H9 (cell line): ENCODE results near the gene FAM53C. TPM values are rescaled to one million over a fixed set of nuclear protein-coding genes. Genes with fewer than 3 reads are reported as not detected.
A peak's percentile ranks its signal among the peaks of the same experiment; 100 is the strongest.

Experiments used
- DNase-seq: peaks from one replicate; pipeline ENCODE4 v3.0.0-alpha.2; 2017
- H2AFZ ChIP-seq: one replicate; pipeline ENCODE4 v1.6.1; 2013; ENCODE audit warnings: mild to moderate bottlenecking, low read length, control low read depth, moderate library complexity
- H2AK5ac ChIP-seq: 2 replicates; pipeline ENCODE4 v1.6.1; 2013; ENCODE audit warnings: low read length, control low read depth, mixed read lengths; ENCODE audit not compliant: insufficient read length
- H2BK120ac ChIP-seq: one replicate; pipeline ENCODE4 v1.6.1; 2013; ENCODE audit warnings: low read depth, mild to moderate bottlenecking, low read length, control low read depth, inconsistent platforms; ENCODE audit not compliant: poor library complexity, severe bottlenecking
- H2BK12ac ChIP-seq: 2 replicates; pipeline ENCODE4 v1.6.1; 2013; ENCODE audit warnings: low read length, control low read depth, mixed read lengths, low read depth; ENCODE audit not compliant: insufficient read length
- H2BK15ac ChIP-seq: 2 replicates; pipeline ENCODE4 v1.6.1; 2013; ENCODE audit warnings: low read depth, low read length, control low read depth
- H2BK20ac ChIP-seq: one replicate; pipeline ENCODE4 v1.6.1; 2013; ENCODE audit warnings: low read depth, mild to moderate bottlenecking, low read length, control low read depth, inconsistent platforms; ENCODE audit not compliant: poor library complexity, severe bottlenecking
- H2BK5ac ChIP-seq: 2 replicates; pipeline ENCODE4 v1.6.1; 2013; ENCODE audit warnings: low read length, control low read depth, mixed read lengths; ENCODE audit not compliant: insufficient read length
- H3K14ac ChIP-seq: 2 replicates; pipeline ENCODE4 v1.6.1; 2013; ENCODE audit warnings: low read length, control low read depth; ENCODE audit not compliant: insufficient read depth
- H3K18ac ChIP-seq: 2 replicates; pipeline ENCODE4 v1.6.1; 2013; ENCODE audit warnings: low read depth, mild to moderate bottlenecking, mixed read lengths, low read length, control low read depth; ENCODE audit not compliant: insufficient read length
- H3K23ac ChIP-seq: 2 replicates; pipeline ENCODE4 v1.6.1; 2013; ENCODE audit warnings: low read length, control low read depth, mixed read lengths, low read depth; ENCODE audit not compliant: insufficient read length
- H3K23me2 ChIP-seq: 2 replicates; pipeline ENCODE4 v1.6.1; 2013; ENCODE audit warnings: low read depth, mild to moderate bottlenecking, mixed read lengths, low read length, control low read depth; ENCODE audit not compliant: insufficient read length, poor library complexity, severe bottlenecking
- H3K27ac ChIP-seq: 2 replicates; pipeline ENCODE4 v1.5.1; 2013; ENCODE audit warnings: low read length, control low read depth, mixed read lengths, low read depth; ENCODE audit not compliant: insufficient read length
- H3K27me3 ChIP-seq: 2 replicates; pipeline ENCODE4 v1.6.1; 2013; ENCODE audit warnings: low read length, control low read depth, inconsistent platforms; ENCODE audit not compliant: insufficient read depth
- H3K4ac ChIP-seq: 2 replicates; pipeline ENCODE4 v1.6.1; 2013; ENCODE audit warnings: low read depth, mild to moderate bottlenecking, control low read depth, inconsistent platforms, low read length, moderate library complexity
- H3K4me1 ChIP-seq: 2 replicates; pipeline ENCODE4 v1.6.1; 2013; ENCODE audit warnings: low read length, control low read depth, inconsistent platforms; ENCODE audit not compliant: insufficient read depth
- H3K4me2 ChIP-seq: 2 replicates; pipeline ENCODE4 v1.6.1; 2013; ENCODE audit warnings: low read length, control low read depth, mixed read lengths; ENCODE audit not compliant: insufficient read length, insufficient read depth
- H3K56ac ChIP-seq: 2 replicates; pipeline ENCODE4 v1.6.1; 2013; ENCODE audit warnings: low read depth, mild to moderate bottlenecking, mixed read lengths, low read length, control low read depth; ENCODE audit not compliant: insufficient read length
- H3K79me1 ChIP-seq: 2 replicates; pipeline ENCODE4 v1.6.1; 2013; ENCODE audit warnings: low read depth, mild to moderate bottlenecking, moderate library complexity, low read length, control low read depth, inconsistent platforms; ENCODE audit not compliant: insufficient read depth, poor library complexity, severe bottlenecking
- H3K79me2 ChIP-seq: 2 replicates; pipeline ENCODE4 v1.6.1; 2013; ENCODE audit warnings: low read length, control low read depth, inconsistent platforms; ENCODE audit not compliant: insufficient read depth
- H3K9ac ChIP-seq: 2 replicates; pipeline ENCODE4 v1.6.1; 2013; ENCODE audit warnings: low read length, control low read depth, mixed read lengths; ENCODE audit not compliant: insufficient read length; ENCODE audit errors: extremely low read depth
- H3K9me3 ChIP-seq: one replicate; pipeline ENCODE4 v1.6.1; 2013; ENCODE audit warnings: low read depth, low read length, inconsistent platforms; ENCODE audit not compliant: control insufficient read depth
- H3T11ph ChIP-seq: one replicate; pipeline ENCODE4 v1.6.1; 2013; ENCODE audit warnings: mild to moderate bottlenecking, low read length, control low read depth, inconsistent platforms
- H4K20me1 ChIP-seq: one replicate; pipeline ENCODE4 v1.6.1; 2013; ENCODE audit not compliant: control insufficient read depth, insufficient read length, insufficient read depth
- H4K5ac ChIP-seq: 2 replicates; pipeline ENCODE4 v1.6.1; 2013; ENCODE audit warnings: low read depth, mild to moderate bottlenecking, mixed read lengths, low read length, control low read depth; ENCODE audit not compliant: insufficient read length
- H4K8ac ChIP-seq: replicated peaks from 2 replicates; pipeline ENCODE4 v1.6.1; 2013; ENCODE audit warnings: low read length, control low read depth, mixed read lengths, low read depth; ENCODE audit not compliant: insufficient read length
- H4K91ac ChIP-seq: 2 replicates; pipeline ENCODE4 v1.6.1; 2013; ENCODE audit warnings: low read depth, mild to moderate bottlenecking, moderate library complexity, mixed read lengths, low read length, control low read depth; ENCODE audit not compliant: insufficient read length
- H3K27ac Mint-ChIP-seq, 3 experiments: 2 replicates in 2 of 3; 3 replicates in 1 of 3; pipeline ENCODE4 v1.8.0; 2020 to 2021; ENCODE audit warnings: mixed read lengths in 3 of 3, mild to moderate bottlenecking in 1 of 3, moderate library complexity in 1 of 3
- H3K27me3 Mint-ChIP-seq: 2 replicates; pipeline ENCODE4 v1.8.0; 2021; ENCODE audit warnings: low read depth, mild to moderate bottlenecking, moderate library complexity, mixed read lengths
- H3K36me3 Mint-ChIP-seq, 3 experiments: 2 replicates in 2 of 3; 3 replicates in 1 of 3; pipeline ENCODE4 v1.8.0; 2020 to 2021; ENCODE audit warnings: low read depth in 3 of 3, mixed read lengths in 3 of 3; ENCODE audit not compliant: insufficient read depth in 1 of 3
- H3K4me1 Mint-ChIP-seq, 2 experiments: 2 replicates each; pipeline ENCODE4 v1.8.0; 2020; ENCODE audit warnings: mixed read lengths in 2 of 2
- H3K4me3 Mint-ChIP-seq, 2 experiments: 2 replicates in 1 of 2; 3 replicates in 1 of 2; pipeline ENCODE4 v1.8.0; 2020 to 2021; ENCODE audit warnings: mild to moderate bottlenecking in 2 of 2, mixed read lengths in 2 of 2, moderate library complexity in 1 of 2
- H3K9me3 Mint-ChIP-seq, 2 experiments: 2 replicates in 1 of 2; 3 replicates in 1 of 2; pipeline ENCODE4 v1.8.0; 2020; ENCODE audit warnings: mild to moderate bottlenecking in 2 of 2, mixed read lengths in 2 of 2, moderate library complexity in 1 of 2
- CTCF ChIP-seq: fragments of 200-600 bp; sonication (generic); conservative IDR thresholded peaks from 3 replicates; pipeline ENCODE4 v1.8.0; 2021; ENCODE audit warnings: antibody characterized with exemption, mild to moderate bottlenecking
- WGBS: extraction: QIAGEN DNeasy Blood & Tissue Kit; methylation state at CpG from one replicate; pipeline ENCODE4 v1.1.7; 2013; ENCODE audit warnings: missing lambda C conversion rate, low lambda C conversion rate, mixed read lengths; ENCODE audit not compliant: insufficient read length; ENCODE audit errors: extremely low coverage; 5-methylcytosine and 5-hydroxymethylcytosine counted together
- total RNA-seq: library from RNA; stranded (reverse); gene quantifications from 2 replicates; pipeline ENCODE4 v1.2.1, GENCODE V29; 2021

FAM53C gene
- total RNA-seq, 1 experiment from 2014 or later = 59.6 TPM

- no peak overlapping the region for H3K56ac ChIP-seq
- Mint-ChIP-seq H3K4me1 (no peaks in the 10 kb centered on the region), H3K9me3 (no peaks in the 10 kb centered on the region), H3K27ac (peak overlapping the region in 1 of 3 experiments; percentile 71; a peak in 1 of 7 replicates), H3K27me3 (no peaks in the 10 kb centered on the region), H3K4me3 (no peak overlapping the region), H3K36me3 (peaks cover 13 to 39% (median 30%) of the 10 kb centered on the region in 3 experiments; a peak in 6 of 7 replicates)
- no peak overlapping the region for H4K8ac ChIP-seq
- H3K23ac ChIP-seq = no peak overlapping the region
- H4K91ac ChIP-seq = no peak overlapping the region
- H2BK120ac ChIP-seq = no peak overlapping the region
- DNase-seq = no peak
- H4K20me1 ChIP-seq = no peaks in the 10 kb centered on the region
- no peak overlapping the region for H2AK5ac ChIP-seq
- no peak overlapping the region for H3K4me2 ChIP-seq
- H3K79me2 ChIP-seq = peaks cover 2% of the 10 kb centered on the region; the same call in 1 of the 2 replicates
- no peak overlapping the region for H4K5ac ChIP-seq
- no peak overlapping the region for H3T11ph ChIP-seq
- no peak overlapping the region for H3K9ac ChIP-seq
- no peak overlapping the region for H2AFZ ChIP-seq
- H2BK12ac ChIP-seq = no peak overlapping the region
- H2BK5ac ChIP-seq = no peak overlapping the region
- no peak overlapping the region for H2BK20ac ChIP-seq
- no peaks in the 10 kb centered on the region for H3K23me2 ChIP-seq
- peaks cover 8% of the 10 kb centered on the region for H3K79me1 ChIP-seq
- WGBS = no CpG with 5 or more reads among the region's 5 CpGs
- no peak overlapping the region for H3K27ac ChIP-seq
- H3K27me3 ChIP-seq = no peaks in the 10 kb centered on the region
- no peak for TF ChIP-seq CTCF
- H3K9me3 ChIP-seq = no peaks in the 10 kb centered on the region
- H2BK15ac ChIP-seq = no peak overlapping the region
- H3K4ac ChIP-seq = no peak overlapping the region
- no peak overlapping the region for H3K18ac ChIP-seq
- H3K4me1 ChIP-seq = no peaks in the 10 kb centered on the region
- H3K14ac ChIP-seq = no peak overlapping the region
These were observed 34.6 kb downstream of the FAM53C start for GRCh38 chr5:138372653-138373052.
